DOHH2 (cell line): ENCODE data around the gene ASRGL1.

Experiments used
- H3F3A ChIP-seq: fragments of 200-600 bp; sonication (generic), shearing (Covaris generic); 2 replicates; pipeline ENCODE4 v1.6.0; 2016; ENCODE audit warnings: antibody characterized with exemption, mild to moderate bottlenecking; ENCODE audit not compliant: control insufficient read depth, insufficient read depth
- H3K27ac ChIP-seq: fragments of 200-600 bp; sonication (generic); 2 replicates; pipeline ENCODE4 v1.5.1; 2014; ENCODE audit warnings: low read depth, mild to moderate bottlenecking, low read length, moderate library complexity
- H3K27me3 ChIP-seq: fragments of 200-600 bp; sonication (generic); 2 replicates; pipeline ENCODE4 v1.6.1; 2014; ENCODE audit warnings: mild to moderate bottlenecking, low read length, mixed read lengths; ENCODE audit not compliant: control insufficient read depth
- H3K36me3 ChIP-seq: fragments of 200-600 bp; sonication (generic); 2 replicates; pipeline ENCODE4 v1.6.1; 2014; ENCODE audit warnings: mild to moderate bottlenecking, low read length, moderate library complexity, mixed read lengths; ENCODE audit not compliant: control insufficient read depth
- H3K4me1 ChIP-seq: fragments of 200-600 bp; sonication (generic); 2 replicates; pipeline ENCODE4 v1.6.1; 2014; ENCODE audit warnings: mild to moderate bottlenecking, low read length, mixed read lengths; ENCODE audit not compliant: control insufficient read depth
- H3K4me2 ChIP-seq: fragments of 200-600 bp; sonication (generic); 2 replicates; pipeline ENCODE4 v1.6.0; 2014; ENCODE audit warnings: mild to moderate bottlenecking, low read length, moderate library complexity
- H3K4me3 ChIP-seq: fragments of 200-600 bp; sonication (generic); 2 replicates; pipeline ENCODE4 v1.5.1; 2014; ENCODE audit warnings: mild to moderate bottlenecking, low read length, mixed read lengths
- H3K79me2 ChIP-seq: fragments of 200-600 bp; sonication (generic); 2 replicates; pipeline ENCODE4 v1.6.1; 2014; ENCODE audit warnings: mild to moderate bottlenecking, low read length, mixed read lengths; ENCODE audit not compliant: control insufficient read depth
- H3K9me2 ChIP-seq: fragments of 200-600 bp; sonication (generic); replicated peaks from 2 replicates; pipeline ENCODE4 v1.6.1; 2014; ENCODE audit warnings: mild to moderate bottlenecking, low read length, mixed read lengths; ENCODE audit not compliant: control insufficient read depth
- H3K9me3 ChIP-seq: fragments of 200-600 bp; sonication (generic); 2 replicates; pipeline ENCODE4 v1.6.1; 2014; ENCODE audit warnings: antibody characterized with exemption, low read length, mixed read lengths; ENCODE audit not compliant: control insufficient read depth, insufficient read depth
- H4K20me1 ChIP-seq: fragments of 200-600 bp; sonication (generic); 2 replicates; pipeline ENCODE4 v1.6.0; 2014; ENCODE audit warnings: low read depth, mild to moderate bottlenecking, antibody characterized with exemption, low read length, moderate library complexity; ENCODE audit not compliant: control insufficient read depth, insufficient read depth
- EZH2phosphoT487 ChIP-seq: fragments of 200-600 bp; sonication (generic); IDR thresholded peaks from 2 replicates; pipeline ENCODE4 v1.6.1; 2017; ENCODE audit warnings: borderline replicate concordance, mild to moderate bottlenecking, antibody characterized with exemption, low read length, moderate library complexity, mixed read lengths
- TF ChIP-seq, protein P1 (sequence below): fragments of 200-600 bp; sonication (generic); IDR thresholded peaks from one replicate; pipeline ENCODE4 v1.5.1; 2014; ENCODE audit warnings: antibody characterized with exemption, mild to moderate bottlenecking, low read depth, low read length; ENCODE audit not compliant: poor library complexity, severe bottlenecking

Gene ASRGL1

DNA sequence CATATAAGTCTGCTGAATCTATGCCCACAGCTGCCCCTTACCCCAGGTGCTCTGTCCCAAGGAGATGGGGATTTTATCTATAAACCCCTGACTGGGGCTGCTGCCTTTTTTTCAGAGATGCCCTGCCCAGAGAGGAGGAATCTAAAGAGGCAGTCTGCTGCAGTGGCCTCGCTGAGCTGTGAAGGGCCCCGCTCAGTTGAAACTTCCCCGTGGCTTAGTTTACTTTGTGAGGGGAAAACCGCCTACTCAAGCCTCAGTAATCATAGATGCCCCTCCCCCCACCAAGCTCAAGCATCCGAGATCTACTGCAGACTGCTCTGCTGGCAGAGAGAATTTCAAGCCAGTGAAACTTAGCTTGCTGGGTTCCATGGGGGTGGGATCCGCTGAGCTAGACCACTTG lies 31.0 kb upstream of the ASRGL1 start:
- Histone ChIP-seq H3K9me3 (no peaks in the 10 kb centered on the region), H3K27me3 (0 out of 2 replicates have a peak, but pooled peaks cover 2% of the 10 kb centered on the region), H3K4me2 (no peak overlapping the region), H3K36me3 (no peaks in the 10 kb centered on the region), H4K20me1 (no peaks in the 10 kb centered on the region), H3F3A (no peaks in the 10 kb centered on the region), H3K79me2 (no peaks in the 10 kb centered on the region), H3K4me3 (no peak overlapping the region), H3K27ac (no peak overlapping the region), H3K9me2 (no peaks in the 10 kb centered on the region), H3K4me1 (no peaks in the 10 kb centered on the region)
- no peak for TF ChIP-seq EZH2phosphoT487
- TF ChIP-seq, protein P1, sequence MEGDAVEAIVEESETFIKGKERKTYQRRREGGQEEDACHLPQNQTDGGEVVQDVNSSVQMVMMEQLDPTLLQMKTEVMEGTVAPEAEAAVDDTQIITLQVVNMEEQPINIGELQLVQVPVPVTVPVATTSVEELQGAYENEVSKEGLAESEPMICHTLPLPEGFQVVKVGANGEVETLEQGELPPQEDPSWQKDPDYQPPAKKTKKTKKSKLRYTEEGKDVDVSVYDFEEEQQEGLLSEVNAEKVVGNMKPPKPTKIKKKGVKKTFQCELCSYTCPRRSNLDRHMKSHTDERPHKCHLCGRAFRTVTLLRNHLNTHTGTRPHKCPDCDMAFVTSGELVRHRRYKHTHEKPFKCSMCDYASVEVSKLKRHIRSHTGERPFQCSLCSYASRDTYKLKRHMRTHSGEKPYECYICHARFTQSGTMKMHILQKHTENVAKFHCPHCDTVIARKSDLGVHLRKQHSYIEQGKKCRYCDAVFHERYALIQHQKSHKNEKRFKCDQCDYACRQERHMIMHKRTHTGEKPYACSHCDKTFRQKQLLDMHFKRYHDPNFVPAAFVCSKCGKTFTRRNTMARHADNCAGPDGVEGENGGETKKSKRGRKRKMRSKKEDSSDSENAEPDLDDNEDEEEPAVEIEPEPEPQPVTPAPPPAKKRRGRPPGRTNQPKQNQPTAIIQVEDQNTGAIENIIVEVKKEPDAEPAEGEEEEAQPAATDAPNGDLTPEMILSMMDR = no peak

DNA sequence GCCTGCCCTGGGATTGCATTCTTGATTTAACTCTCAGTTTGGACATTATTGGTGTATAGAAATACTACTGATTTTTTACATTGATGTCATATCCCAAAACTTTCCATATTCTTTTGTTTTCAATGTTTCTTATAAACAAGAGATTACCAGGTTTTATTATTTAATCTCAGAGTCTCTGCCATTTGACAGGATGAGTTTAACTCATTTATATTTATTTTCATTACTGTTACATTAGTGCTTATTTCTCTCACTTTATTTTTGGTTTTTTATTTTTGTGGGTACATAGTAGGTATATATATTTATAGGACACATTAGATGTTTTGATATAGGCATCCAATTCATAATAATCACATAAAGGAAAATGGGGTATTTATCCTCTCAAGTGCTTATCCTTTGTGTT lies 29.3 kb upstream of the ASRGL1 start:
- TF ChIP-seq, protein P1 = no peak
- no peak for TF ChIP-seq EZH2phosphoT487
- no peaks in the 10 kb centered on the region for H3K36me3 ChIP-seq
- H3K4me2 ChIP-seq = no peak overlapping the region
- H3F3A ChIP-seq = no peaks in the 10 kb centered on the region
- H3K9me3 ChIP-seq = no peaks in the 10 kb centered on the region
- H3K27me3 ChIP-seq = no peaks in the 10 kb centered on the region
- no peaks in the 10 kb centered on the region for H4K20me1 ChIP-seq
- H3K4me1 ChIP-seq = no peaks in the 10 kb centered on the region
- no peak overlapping the region for H3K4me3 ChIP-seq
- H3K27ac ChIP-seq = no peak overlapping the region
- no peaks in the 10 kb centered on the region for H3K9me2 ChIP-seq
- H3K79me2 ChIP-seq = no peaks in the 10 kb centered on the region

DNA sequence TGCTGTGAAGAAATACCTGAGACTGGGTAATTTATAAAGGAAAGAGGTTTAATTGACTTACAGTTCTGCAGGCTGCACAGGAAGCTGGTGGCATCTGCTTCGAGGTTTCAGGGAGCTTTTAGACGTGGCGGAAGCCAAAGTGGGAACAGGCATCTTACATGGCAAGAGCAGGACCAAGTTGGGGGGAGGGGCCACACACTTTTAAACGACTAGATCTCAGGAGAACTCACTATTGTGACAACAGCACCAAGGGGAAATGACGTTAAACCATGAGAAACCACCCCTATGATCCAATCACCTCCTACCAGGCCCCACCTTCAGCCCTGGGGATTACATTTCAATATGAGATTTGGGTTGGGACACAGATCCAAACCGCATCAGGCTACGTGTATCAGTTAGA lies 27.3 kb upstream of the ASRGL1 start:
- Histone ChIP-seq H3K9me2 (no peaks in the 10 kb centered on the region), H3K79me2 (no peaks in the 10 kb centered on the region), H3K27me3 (peaks cover 3% of the 10 kb centered on the region; the same call in 1 of the 2 replicates), H3K9me3 (no peaks in the 10 kb centered on the region), H3K4me2 (no peak overlapping the region), H3K4me3 (no peak overlapping the region), H3K27ac (no peak overlapping the region), H3K36me3 (no peaks in the 10 kb centered on the region), H3F3A (no peaks in the 10 kb centered on the region), H4K20me1 (no peaks in the 10 kb centered on the region), H3K4me1 (no peaks in the 10 kb centered on the region)
- TF ChIP-seq, protein P1 = no peak
- no peak for TF ChIP-seq EZH2phosphoT487
